ENCODE measurements around the gene SRSF6.
"Not testable (repeated sequence)": the region's sequence is repeated elsewhere in the genome, so short reads cannot be mapped to it uniquely, and the experiment has no call there.

The SRSF6 gene

DNA sequence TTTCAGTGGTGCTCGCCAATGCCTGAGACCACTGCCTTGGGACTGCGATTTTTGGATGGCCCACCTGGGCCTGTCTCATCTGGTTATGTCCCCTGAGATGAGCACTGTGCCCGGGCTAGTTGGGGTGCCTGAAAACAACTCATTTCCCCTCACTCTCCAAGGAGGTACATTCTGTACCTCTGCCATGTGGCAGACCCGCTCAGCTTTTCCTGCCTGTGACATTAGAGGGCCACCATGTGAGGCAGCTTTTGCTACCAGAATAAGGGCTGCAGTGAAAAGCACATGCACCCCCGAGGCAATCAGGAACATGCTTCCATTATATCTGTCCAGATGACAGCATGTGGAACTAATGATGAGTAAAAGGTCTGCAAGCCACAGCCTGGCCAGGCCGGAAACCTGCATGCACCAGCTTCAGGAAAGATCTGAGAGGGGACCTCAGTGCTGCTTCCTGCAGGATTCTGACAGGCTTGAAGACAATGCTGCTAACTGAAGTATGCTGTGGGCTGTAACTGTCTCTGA lies 11.3 kb upstream of the SRSF6 start:
- peak; percentile 69 for DNase-seq
- in situ Hi-C loops (cut with MboI; ENCODE audit: low pct_unique_long_range_greater_than_20kb, low sequenced_read_pairs): no loop called here

DNA sequence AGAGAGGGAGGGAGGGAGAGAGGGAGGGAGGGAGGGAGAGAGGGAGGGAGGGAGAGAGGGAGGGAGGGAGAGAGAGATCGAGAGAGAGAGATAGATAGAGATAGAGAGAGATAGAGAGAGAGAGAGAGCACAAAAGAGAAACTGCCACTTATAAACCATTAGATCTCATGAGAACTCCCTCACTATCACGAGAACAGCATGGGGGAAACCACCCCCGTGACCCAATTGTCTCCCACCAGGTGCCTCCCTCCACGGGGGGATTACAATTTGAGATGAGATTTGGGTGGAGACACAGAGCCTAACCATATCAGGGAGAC lies 9.3 kb upstream of the SRSF6 start:
- in situ Hi-C loops (cut with MboI; ENCODE audit: low pct_unique_long_range_greater_than_20kb, low sequenced_read_pairs): not testable (repeated sequence)

DNA sequence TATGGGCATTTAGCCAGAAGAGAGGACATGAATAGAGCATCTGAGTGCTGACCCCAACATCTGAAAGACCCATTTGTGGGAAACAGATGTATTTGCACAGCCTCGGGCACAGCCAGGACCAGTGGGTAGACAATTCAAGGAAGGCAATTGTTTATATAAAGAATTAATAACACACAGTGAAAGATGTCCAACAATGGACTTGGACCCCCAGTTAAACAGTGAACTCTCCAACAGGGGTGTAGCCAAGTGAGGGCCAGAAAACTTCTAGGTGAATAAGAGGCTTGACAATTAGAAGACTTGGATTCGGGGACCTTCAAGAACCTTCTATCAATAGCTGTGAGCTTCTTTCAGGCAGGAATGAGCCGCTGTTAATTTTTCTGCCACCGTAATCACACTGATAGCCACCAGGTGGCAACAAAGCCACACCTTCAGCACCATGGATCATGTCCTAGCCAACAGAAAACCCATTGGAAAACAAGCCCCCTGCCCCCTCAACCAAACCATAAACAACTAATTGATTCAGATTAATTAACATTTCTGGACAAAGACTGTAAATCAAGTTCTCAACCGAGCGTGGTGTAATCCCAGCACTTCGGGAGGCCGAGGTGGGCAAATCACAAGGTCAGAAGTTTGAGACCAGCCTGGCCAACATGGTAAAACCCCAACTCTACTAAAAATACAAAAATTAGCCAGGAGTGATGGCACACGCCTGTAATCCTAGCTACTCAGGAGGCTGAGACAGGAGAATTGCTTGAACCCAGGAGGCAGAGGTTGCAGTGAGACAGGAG lies 8.8 kb upstream of the SRSF6 start:
- in situ Hi-C loops (cut with MboI; ENCODE audit: low pct_unique_long_range_greater_than_20kb, low sequenced_read_pairs): no loop called here
- peak; percentile 72 for DNase-seq

More for the DNA sequence above, 9.3 kb upstream of the SRSF6 start:
- not testable (repeated sequence) for DNase-seq

GRCh38 chr20:43450841-43451799 lies 6.6 kb upstream of the SRSF6 start:
- no peak for DNase-seq
- in situ Hi-C loops (cut with MboI; ENCODE audit: low pct_unique_long_range_greater_than_20kb, low sequenced_read_pairs): loop anchor here (25.0 kb wide), 1 partner anchor 236 kb away; no protein-coding TSS in a partner anchor

DNA sequence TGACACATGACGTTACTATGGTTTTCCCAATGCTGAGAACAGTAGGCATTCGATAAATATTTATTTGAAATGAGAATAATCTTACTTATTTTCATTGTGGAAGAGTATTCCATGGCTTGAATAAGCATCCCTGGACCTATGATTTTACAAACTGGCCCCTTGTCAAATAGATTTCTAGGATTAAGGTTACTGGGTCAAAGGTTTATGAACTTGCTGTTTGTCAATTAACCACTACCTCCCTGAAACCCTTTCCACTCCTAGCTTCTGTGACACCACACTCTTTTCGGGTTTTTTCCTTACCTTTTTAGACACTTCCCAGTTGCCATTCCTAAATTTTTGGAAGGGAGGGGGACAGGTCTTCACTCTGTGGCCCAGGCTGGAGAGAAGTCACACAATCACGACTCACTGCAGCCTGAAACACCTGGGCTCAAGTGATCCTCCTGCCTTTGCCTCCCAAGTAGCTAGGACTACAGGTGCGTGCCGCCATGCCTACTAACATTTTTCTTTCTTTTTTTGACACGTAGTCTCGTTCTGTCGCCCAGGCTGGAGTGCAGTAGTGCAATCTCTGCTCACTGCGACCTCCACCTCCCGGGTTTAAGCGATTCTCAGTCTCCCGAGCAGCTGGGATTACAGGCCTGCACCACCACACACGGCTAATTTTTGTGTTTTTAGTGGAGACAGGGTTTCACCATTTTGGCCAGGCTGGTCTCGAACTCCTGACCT lies 5.1 kb upstream of the SRSF6 start:
- DNase-seq: no peak
- in situ Hi-C loops (cut with MboI; ENCODE audit: low pct_unique_long_range_greater_than_20kb, low sequenced_read_pairs): loop anchor here (25.0 kb wide), 1 partner anchor 235 kb away; no protein-coding TSS in a partner anchor

DNA sequence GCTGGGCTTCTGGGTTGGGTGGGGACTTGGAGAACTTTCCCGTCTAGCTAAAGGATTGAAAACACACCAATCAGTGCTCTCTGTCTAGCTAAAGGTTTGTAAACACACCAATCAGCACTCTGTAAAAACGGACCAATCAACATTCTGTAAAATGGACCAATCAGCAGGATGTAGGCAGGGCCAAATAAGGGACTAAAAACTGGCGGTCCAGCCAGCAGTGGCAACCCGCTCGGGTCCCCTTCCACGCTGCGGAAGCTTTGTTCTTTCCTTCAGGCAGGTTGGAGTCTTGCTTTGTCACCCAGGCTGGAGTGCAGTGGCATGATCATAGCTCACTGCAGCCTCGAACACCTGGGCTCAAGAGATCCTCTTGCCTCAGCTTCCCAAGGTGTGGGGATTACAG lies 1.4 kb upstream of the SRSF6 start:
- not testable (repeated sequence) for DNase-seq
- in situ Hi-C loops (cut with MboI; ENCODE audit: low pct_unique_long_range_greater_than_20kb, low sequenced_read_pairs): loop anchor here (25.0 kb wide), 1 partner anchor 231 kb away; no protein-coding TSS in a partner anchor

DNA sequence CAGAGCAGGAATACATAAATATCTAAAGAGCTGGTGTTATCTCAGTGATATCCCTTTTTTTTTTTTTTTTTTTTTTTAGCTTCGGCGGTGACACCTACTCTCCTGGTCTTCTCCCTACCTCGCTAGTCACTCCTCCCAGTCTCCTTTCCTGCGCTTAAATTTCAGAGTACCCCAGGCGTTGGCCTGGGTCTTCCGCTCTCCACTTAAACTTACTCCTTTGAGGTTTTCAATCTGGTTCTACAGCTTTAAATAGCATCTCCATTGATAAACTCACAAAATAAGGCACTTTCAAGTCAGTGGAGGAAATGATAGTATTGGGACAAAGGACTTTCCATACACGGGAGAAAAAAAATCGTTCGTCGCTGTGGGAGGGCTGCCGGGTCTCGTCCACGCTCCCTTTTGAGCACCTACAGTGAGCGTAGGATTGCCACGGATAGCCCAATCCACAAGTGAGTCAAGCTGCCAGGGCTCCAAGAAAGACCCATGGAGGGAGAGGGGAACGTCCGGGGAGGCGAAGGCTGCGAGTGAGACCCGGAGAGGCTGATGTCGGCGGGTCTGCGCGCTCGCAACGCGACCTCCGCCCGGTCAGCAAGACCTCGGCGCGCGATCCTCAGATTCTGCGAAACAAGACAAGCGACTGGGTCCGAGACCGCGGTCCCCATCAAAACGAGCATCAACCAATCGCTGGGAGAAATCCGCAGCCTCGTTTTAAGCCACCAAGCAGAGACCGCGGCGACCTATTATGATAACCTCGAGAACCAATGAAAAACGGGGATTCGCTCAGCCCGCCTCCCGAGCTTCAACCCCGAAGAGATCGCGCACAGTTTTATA lies 672 bp upstream of the SRSF6 start:
- in situ Hi-C loops (cut with MboI; ENCODE audit: low pct_unique_long_range_greater_than_20kb, low sequenced_read_pairs): loop anchor here (25.0 kb wide), 1 partner anchor 230 kb away; no protein-coding TSS in a partner anchor

GRCh38 chr20:43458422-43458924 lies 777 bp downstream of the SRSF6 start:
- no peak for DNase-seq
- in situ Hi-C loops (cut with MboI; ENCODE audit: low pct_unique_long_range_greater_than_20kb, low sequenced_read_pairs): loop anchor here (25.0 kb wide), 1 partner anchor 229 kb away; no protein-coding TSS in a partner anchor

More for the DNA sequence above, 672 bp upstream of the SRSF6 start:
- peak; percentile 96 for DNase-seq

GRCh38 chr20:43459022-43459942 lies 1.6 kb downstream of the SRSF6 start:
- no peak for DNase-seq
- in situ Hi-C loops (cut with MboI; ENCODE audit: low pct_unique_long_range_greater_than_20kb, low sequenced_read_pairs): loop anchor here (25.0 kb wide), 1 partner anchor 228 kb away; no protein-coding TSS in a partner anchor

DNA sequence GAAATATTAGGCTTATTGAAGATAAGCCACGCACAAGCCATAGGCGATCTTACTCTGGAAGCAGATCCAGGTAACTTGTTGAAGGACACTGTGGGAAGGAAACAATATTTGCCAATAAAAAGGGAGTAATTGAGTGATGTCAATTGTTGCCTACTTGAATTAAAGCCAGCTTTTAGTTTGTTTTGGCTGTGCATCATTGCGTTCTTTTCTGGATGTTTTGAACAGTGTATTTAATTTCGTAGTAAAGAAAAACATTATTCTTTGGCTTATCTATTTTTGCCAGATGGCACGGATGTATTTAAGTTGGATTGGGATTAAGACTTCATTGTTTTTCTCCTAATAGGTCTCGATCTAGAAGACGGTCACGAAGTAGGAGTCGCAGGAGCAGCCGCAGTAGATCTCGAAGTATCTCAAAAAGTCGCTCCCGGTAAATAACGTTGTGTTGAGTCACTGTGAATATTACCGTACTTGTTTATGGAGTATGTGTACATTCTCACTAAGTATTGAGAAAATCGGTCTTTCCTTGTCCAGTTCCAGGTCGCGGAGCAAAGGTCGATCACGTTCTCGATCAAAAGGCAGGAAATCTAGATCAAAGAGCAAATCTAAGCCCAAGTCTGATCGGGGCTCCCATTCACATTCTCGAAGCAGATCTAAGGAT lies 2.6 kb downstream of the SRSF6 start:
- in situ Hi-C loops (cut with MboI; ENCODE audit: low pct_unique_long_range_greater_than_20kb, low sequenced_read_pairs): loop anchor here (25.0 kb wide), 1 partner anchor 227 kb away; no protein-coding TSS in a partner anchor
- no peak for DNase-seq

DNA sequence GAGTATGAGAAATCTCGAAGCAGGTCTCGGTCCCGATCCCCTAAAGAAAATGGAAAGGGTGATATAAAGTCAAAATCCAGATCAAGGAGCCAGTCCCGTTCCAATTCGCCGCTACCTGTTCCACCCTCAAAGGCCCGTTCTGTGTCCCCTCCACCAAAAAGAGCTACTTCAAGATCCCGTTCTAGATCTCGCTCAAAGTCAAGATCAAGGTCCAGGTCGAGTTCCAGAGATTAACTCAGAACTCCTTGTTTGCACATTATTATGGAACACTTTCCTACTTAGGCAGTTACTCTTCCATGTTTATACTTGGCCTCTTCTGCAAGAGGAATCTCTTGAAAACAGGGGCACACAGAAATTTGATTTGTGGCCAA lies 3.1 kb downstream of the SRSF6 start:
- DNase-seq: no peak
- in situ Hi-C loops (cut with MboI; ENCODE audit: low pct_unique_long_range_greater_than_20kb, low sequenced_read_pairs): loop anchor here (25.0 kb wide), 1 partner anchor 226 kb away; no protein-coding TSS in a partner anchor

GRCh38 chr20:43461894-43462659 lies 4.4 kb downstream of the SRSF6 start:
- in situ Hi-C loops (cut with MboI; ENCODE audit: low pct_unique_long_range_greater_than_20kb, low sequenced_read_pairs): loop anchor here (25.0 kb wide), 1 partner anchor 225 kb away; no protein-coding TSS in a partner anchor
- no peak for DNase-seq

GRCh38 chr20:43462660-43463526 lies 5.2 kb downstream of the SRSF6 start:
- DNase-seq: no peak
- in situ Hi-C loops (cut with MboI; ENCODE audit: low pct_unique_long_range_greater_than_20kb, low sequenced_read_pairs): loop anchor here (25.0 kb wide), 1 partner anchor 224 kb away; no protein-coding TSS in a partner anchor

DNA sequence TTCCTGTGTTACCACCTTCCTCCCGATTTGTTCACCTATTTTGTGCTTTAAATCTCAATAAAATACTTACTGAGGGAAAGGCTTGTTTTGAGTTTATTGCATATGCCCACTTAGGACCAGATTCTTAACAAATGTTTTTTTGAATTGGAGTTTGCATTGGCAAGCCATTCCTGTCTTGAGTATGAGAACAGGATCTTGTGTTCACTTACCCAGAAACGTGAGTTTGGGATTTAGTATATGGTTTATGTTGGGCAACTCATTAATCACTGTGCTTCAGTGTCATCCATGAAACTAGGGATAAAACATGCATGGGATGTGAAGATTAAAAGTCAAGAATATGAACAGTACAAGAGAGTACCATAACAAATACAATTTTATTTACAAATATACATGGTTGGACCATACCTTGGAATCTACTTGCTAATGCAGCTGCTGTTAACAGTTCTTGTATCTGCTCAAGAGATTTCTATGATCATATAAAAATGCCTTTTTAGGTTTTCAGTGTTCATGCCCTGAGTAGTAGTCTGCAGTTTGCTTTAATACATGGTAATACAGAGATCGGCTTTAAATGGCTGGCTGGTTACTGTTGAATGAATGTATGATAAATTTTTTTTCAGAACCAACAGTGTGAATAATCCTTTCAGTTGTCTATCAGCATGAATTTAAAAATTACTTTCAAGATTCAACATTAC lies 6.0 kb downstream of the SRSF6 start:
- no peak for DNase-seq
- in situ Hi-C loops (cut with MboI; ENCODE audit: low pct_unique_long_range_greater_than_20kb, low sequenced_read_pairs): loop anchor here (25.0 kb wide), 1 partner anchor 224 kb away; no protein-coding TSS in a partner anchor
